ENCODE results near the gene ZBED4. TPM values are rescaled to one million over a fixed set of nuclear protein-coding genes. Genes with fewer than 3 reads are reported as not detected.

Gene ZBED4
- total RNA-seq, 1 donor from 2014 or later: 22.7 TPM

DNA sequence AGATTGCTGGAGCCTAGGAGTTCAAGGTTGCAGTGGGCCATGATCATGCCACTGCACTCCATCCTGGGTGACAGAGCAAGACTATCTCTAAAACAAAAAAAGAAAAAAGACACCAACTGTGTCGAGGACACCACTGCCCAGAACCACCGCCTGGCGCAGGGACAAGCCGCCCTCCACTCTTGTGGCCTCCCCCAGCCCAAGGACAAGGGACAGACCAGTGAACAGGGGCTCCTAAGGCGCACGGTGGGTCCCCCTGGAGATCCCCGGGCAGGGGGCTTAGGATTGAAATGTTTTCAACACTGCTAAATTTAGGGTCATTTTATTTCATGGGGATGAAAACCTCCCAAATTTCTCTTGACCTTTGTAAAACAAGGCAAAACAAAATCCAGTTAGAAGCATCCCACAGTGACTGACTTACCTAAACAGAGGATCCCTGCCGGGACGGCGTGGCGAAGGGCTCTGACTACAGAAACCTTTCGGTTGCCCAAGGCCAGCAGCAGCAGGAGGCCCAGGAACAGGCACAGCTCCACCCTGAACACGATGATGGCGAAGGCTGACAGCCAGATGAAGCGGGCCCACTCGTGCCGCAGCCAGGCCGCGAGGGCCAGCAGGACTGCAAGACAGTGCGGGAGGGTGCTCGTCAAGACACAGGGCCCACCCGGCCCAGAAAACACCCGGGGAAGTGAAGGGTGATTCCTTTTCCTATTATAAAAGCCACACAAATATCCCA is 56.0 kb downstream of the ZBED4 start:
- Histone ChIP-seq H3K27ac (ENCODE audit: low read depth, low read length) (no peak overlapping the region), H2AFZ (ENCODE audit: low read depth, low read length) (no peak overlapping the region), H3K27me3 (ENCODE audit: insufficient read depth, low read length) (no peaks in the 10 kb centered on the region), H4K20me1 (ENCODE audit: insufficient read depth, low read length) (peaks cover 38% of the 10 kb centered on the region), H3K9me3 (ENCODE audit: insufficient read depth, low read depth, low read length) (no peaks in the 10 kb centered on the region), H3K79me2 (ENCODE audit: insufficient read depth, low read length) (no peaks in the 10 kb centered on the region), H3K4me3 (ENCODE audit: insufficient read depth, low read depth, low read length) (no peak overlapping the region), H3K9ac (ENCODE audit: low read length) (no peak overlapping the region), H3K4me2 (ENCODE audit: low read length) (no peak overlapping the region), H3K4me1 (ENCODE audit: insufficient read depth, low read length) (no peaks in the 10 kb centered on the region), H3K36me3 (ENCODE audit: insufficient read depth, low read length) (peaks cover 3% of the 10 kb centered on the region)
- Mint-ChIP-seq H3K9me3 (ENCODE audit: unreplicated experiment) (peaks cover 2% of the 10 kb centered on the region), H3K27me3 (ENCODE audit: low read depth, unreplicated experiment) (no peaks in the 10 kb centered on the region), H3K36me3 (ENCODE audit: low read depth, unreplicated experiment) (peaks cover 23% of the 10 kb centered on the region), H3K27ac (ENCODE audit: unreplicated experiment) (no peak overlapping the region), H3K4me1 (ENCODE audit: low read depth, unreplicated experiment) (no peaks in the 10 kb centered on the region), H3K4me3 (ENCODE audit: unreplicated experiment) (no peak overlapping the region)
- DNase-seq (ENCODE audit: low read depth) (no peak), FAIRE-seq (no peak)
- TF ChIP-seq CTCF (IDR thresholded peaks at IDR 0.05; ENCODE audit: insufficient read depth, low read depth, low read length): no peak
- no peak for TF ChIP-seq EZH2 (IDR thresholded peaks at IDR 0.05; ENCODE audit: insufficient read depth, low read length)

DNA sequence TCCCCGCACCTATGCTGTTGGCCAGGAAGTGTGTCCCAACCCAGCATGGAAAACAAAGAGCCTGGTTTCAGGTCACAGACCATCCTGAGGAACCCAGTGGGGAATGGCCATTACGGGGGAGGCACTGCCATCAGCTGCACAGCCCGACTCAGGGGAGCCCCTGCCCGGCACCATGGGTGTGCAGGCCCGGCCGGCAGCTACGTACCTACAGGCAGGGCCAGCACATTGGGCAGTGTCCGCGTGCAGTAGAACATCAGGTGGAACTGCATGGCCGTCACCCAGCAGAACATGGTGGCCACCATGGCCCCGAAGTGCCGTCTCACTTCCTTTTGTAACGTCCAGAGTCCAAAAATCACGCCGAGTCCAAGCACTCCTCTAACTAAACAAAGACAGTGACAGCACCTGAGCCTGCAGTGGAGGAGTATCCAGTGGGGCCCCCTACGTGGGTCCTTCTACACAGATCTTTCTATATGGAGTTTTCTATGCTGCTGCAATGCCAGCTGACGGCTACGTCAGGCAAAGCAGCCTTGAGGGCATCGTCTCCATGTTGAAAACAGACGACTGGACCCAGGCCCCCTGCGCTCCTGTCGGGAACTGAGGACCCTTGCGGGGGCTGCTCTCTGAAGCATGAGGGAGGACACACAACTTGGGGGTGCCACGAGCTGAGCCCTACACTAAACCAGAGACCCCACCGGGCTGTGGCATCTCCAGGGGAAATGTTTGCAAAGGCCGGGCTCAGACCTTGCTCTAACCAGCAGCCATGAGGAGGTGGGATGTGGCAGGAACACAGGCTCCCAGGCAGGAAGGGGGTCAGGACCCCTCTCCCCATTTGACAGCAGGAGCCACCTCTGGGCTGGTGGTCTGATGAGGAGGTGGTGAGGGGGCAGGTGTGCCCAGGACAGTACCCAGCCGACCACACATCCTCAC is 56.8 kb downstream of the ZBED4 start:
- Mint-ChIP-seq H3K4me1 (ENCODE audit: low read depth, unreplicated experiment) (no peaks in the 10 kb centered on the region), H3K27me3 (ENCODE audit: low read depth, unreplicated experiment) (no peaks in the 10 kb centered on the region), H3K4me3 (ENCODE audit: unreplicated experiment) (no peak overlapping the region), H3K27ac (ENCODE audit: unreplicated experiment) (no peak overlapping the region), H3K36me3 (ENCODE audit: low read depth, unreplicated experiment) (peaks cover 19% of the 10 kb centered on the region), H3K9me3 (ENCODE audit: unreplicated experiment) (peaks cover 2% of the 10 kb centered on the region)
- H3K4me3 ChIP-seq (ENCODE audit: insufficient read depth, low read depth, low read length): no peak overlapping the region
- TF ChIP-seq CTCF (IDR thresholded peaks at IDR 0.05; ENCODE audit: insufficient read depth, low read depth, low read length) (no peak), EZH2 (IDR thresholded peaks at IDR 0.05; ENCODE audit: insufficient read depth, low read length) (no peak)
- DNase-seq (ENCODE audit: low read depth) (no peak), FAIRE-seq (no peak)
- no peaks in the 10 kb centered on the region for H3K27me3 ChIP-seq (ENCODE audit: insufficient read depth, low read length)
- no peak overlapping the region for H3K27ac ChIP-seq (ENCODE audit: low read depth, low read length)
- no peaks in the 10 kb centered on the region for H3K9me3 ChIP-seq (ENCODE audit: insufficient read depth, low read depth, low read length)
- H4K20me1 ChIP-seq (ENCODE audit: insufficient read depth, low read length): peaks cover 34% of the 10 kb centered on the region
- no peaks in the 10 kb centered on the region for H3K79me2 ChIP-seq (ENCODE audit: insufficient read depth, low read length)
- peaks cover 3% of the 10 kb centered on the region for H3K36me3 ChIP-seq (ENCODE audit: insufficient read depth, low read length)
- H3K4me1 ChIP-seq (ENCODE audit: insufficient read depth, low read length): no peaks in the 10 kb centered on the region
- H2AFZ ChIP-seq (ENCODE audit: low read depth, low read length): no peak overlapping the region
- H3K4me2 ChIP-seq (ENCODE audit: low read length): no peak overlapping the region
- H3K9ac ChIP-seq (ENCODE audit: low read length): no peak overlapping the region

Measured in astrocyte (in vitro differentiated cells and primary cell).